Brain pericyte (primary cell): ENCODE measurements around the gene SUPT5H.
A peak's percentile ranks its signal among the peaks of the same experiment; 100 is the strongest.
"Not testable (repeated sequence)": the region's sequence is repeated elsewhere in the genome, so short reads cannot be mapped to it uniquely, and the experiment has no call there.

ENCODE experiments used
- DNase-seq: peaks from one replicate; pipeline ENCODE4 v3.0.0-alpha.2; 2012; ENCODE audit warnings: low read depth, low spot score

SUPT5H gene

DNA sequence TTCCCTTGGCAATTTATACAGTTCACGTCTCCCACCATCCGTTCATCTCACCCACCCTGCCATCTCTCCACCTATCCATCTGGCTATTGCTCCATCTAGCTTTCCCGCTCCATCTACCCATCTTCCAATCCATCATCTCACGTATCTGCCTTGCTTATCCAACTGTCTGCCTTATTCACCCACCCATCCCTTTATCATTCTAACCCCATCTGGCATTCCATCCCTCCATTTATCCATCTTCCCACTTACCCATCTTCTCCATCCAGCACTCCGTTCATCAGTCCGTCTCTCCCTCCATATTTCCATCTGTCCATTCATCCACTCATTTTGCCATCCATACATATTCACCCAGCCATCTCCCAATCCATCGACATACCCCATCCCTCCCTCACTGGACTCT, 19.6 kb upstream of the SUPT5H start:
- DNase-seq, result no peak

DNA sequence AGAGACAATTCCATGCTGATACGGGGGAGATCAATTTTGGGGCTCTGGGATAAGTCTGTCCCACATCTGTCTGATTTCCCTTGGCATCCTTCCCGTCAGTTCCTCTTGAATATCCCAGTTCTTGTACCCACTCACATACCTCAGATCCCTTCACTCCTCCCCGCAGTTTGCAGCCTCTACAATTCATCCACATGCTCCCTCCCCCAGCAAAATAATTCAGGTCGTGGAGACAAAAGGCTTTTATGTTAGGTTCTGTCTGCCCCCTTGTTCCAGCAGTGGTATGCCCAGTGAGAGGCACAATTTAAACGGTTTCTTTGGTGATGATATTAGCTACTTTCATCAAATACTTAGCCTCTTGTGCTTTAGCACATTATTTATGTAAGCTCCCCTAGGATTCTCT, 19.2 kb upstream of the SUPT5H start:
- DNase-seq, result no peak

DNA sequence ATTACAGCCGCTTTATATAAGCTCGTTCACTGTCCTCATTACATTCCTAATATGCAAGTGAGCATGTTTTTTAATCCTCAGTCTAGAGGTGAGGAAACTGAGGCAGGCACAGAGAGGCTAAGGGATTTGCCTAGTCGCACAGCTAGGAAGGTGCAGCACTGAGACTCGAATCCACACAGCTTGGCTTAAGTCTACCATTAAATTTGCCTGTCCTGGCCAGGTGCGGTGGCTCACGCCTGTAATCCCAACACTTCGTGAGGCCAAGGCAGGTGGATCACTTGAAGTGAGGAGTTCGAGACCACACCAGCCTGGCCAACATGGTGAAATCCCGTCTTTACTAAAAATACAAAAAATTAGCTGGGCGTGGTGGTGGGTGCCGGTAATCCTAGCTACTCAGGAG, 17.7 kb upstream of the SUPT5H start:
- no peak for DNase-seq

DNA sequence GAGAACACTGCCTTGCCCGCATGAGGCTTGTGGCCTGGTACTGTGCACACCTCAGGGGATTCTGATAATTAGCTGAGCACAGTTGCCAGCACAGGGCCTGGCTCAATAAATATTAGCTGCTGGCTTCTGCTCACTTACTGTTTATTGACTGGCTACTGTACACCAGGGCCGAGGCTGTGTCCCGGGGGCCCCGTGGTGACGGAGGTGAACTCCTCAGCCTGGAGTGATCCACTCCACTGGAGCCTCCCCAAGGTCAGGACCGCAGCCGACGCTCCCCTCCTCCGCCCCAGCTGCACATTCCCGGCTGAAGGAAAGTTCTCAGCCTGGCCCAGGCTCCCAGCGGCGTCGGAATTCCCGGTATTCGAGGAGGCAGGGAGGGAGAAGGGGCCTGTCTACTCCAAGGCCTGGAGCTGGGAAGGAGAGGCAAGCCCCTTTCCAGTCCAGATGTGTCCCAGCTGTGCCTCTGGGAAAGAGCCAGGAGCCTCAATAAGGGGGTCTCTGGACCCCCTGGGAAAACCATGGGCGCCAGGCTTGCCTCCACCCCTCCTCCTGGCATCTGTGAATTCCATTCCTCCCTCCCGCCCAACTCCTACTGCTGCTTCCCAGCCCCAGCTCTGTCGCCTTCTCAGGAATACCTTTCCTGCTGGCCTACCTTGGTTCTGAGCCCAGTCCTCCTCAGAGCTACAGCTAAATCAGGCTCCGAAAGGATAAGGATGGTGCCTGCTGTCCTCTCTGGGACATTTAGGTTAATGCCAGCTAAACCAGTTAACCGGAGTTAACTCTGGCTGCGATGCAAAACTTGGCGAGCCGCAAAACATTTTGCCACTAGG, 16.9 kb upstream of the SUPT5H start:
- peak; percentile 89 for DNase-seq

DNA sequence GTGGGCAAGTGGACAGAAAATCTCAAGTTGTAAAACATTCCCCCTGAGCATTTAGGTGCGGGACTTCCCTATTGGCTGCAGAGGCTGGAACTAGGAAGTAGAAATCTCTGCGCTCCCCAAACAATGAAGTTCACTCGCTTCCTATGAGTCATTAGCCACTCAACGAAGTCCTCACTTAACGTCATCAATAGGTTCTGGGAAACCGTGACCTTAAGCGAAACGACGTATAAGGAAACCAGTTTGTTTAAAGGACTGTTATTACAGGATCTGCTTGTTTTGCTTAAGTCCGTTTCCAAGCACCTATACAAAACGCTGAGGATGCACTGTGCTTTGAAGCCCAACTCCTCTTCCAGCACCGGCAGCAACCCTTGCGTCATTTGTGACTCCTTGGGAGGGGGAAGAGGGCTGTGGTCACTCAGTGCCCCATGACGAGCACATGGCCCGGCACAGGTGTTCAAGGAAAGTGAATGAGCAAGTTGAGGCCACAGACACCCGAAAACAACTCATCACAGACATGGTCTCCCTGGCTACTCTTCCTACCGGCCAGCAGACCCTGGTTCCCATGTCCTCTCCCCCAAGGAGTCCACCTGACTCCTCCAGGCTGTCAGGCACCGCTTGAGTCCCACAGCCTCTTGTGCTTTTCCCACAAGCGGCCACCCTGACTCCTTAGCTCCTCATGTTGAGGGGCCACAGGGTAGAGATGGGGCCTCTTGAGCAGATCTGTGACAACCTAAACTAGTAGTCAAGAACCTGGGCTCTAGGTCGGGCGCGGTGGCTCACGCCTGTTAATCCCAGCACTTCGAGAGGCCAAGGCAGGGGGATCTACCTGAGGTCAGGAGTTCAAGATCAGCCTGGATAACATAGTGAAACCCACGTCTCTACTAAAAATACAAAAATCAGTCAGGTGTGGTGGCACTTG, 14.4 kb upstream of the SUPT5H start:
- peak; percentile 97 for DNase-seq

DNA sequence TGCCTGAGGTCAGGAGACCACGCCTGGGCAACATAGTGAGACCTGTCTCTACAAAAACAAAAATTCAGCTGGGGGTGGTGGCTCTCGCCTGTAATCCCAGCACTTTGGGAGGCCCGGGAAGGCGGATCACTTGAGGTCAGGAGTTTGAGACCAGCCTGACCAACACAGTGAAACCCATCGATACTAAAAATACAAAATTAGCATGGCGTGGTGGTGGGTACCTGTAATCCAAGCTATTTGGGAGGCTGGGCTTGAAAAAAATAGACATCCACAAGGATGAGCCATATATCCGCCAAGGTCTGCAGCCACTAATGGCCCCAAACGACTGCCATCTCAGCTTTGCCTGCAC, 12.7 kb upstream of the SUPT5H start:
- no peak for DNase-seq

DNA sequence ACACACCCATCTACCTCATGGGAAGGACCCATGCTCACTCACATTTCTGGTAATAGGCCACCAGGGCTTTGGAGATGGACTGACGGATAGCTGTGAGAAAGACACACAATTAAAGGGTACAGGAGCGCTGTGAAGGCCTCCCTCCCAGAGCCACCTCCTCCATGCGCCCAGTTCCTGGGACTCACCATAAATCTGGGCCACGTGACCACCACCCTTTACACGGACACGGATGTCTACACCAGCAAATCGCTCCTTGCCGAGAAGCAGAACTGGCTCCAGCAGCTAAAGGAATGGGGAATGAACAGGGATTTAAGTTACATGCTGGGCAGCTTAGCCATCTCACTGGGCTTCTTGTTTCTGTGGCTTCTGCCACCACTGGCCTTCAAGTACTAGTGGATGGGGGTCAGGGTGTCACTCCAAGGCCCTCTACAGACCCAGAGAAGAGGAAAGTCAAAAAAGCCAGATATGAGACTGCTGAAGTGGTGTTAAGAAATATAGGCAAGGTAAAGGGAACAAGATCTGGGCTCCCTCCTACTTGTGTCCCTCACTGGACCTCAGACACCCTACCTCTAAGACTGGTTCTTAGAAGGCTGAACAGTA, 11.8 kb upstream of the SUPT5H start:
- DNase-seq, result no peak

DNA sequence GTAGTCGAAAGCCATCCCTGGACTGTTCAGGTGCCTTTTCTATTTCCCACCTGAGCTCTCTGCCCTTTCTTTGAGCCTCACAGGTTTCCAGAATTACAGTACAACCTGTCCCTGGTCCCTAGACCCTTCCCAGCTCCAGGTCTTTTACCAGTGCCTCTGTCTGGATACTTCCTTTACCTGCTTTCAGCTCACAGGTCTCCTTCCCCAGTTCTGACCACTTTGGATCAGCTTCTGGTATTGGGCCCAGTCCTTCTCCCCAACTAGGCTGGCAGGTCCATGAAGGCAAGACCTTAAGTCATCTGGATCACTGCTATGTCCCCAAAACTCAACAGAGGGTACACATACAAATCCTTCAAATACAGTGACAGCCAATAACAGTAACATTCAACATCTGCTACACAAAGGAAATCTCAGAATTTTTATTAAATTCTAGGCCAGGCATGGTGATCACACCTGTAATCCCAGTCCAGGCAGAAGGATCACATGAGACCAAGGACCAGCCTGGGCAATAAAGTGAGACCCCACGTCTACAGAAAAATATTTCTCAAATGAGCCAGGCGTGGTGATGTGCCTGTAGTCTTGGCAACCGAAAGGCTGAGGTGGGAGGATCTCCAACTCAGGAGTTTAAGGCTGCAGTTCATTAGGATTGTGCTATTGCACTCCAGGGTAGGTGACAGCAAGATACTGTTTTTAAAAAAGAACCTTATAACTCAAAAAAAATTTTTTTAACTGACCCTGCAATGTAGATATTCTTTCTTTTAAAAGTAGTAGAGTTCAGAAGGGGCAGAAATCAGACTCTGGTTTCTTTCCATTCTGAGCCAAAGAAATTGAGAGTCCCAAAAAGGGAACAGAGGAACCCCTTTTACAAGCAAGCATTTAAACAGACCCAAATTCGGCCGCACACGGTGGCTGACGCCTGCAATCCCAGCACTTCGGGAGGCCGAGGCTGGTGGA, 11.0 kb upstream of the SUPT5H start:
- no peak for DNase-seq

DNA sequence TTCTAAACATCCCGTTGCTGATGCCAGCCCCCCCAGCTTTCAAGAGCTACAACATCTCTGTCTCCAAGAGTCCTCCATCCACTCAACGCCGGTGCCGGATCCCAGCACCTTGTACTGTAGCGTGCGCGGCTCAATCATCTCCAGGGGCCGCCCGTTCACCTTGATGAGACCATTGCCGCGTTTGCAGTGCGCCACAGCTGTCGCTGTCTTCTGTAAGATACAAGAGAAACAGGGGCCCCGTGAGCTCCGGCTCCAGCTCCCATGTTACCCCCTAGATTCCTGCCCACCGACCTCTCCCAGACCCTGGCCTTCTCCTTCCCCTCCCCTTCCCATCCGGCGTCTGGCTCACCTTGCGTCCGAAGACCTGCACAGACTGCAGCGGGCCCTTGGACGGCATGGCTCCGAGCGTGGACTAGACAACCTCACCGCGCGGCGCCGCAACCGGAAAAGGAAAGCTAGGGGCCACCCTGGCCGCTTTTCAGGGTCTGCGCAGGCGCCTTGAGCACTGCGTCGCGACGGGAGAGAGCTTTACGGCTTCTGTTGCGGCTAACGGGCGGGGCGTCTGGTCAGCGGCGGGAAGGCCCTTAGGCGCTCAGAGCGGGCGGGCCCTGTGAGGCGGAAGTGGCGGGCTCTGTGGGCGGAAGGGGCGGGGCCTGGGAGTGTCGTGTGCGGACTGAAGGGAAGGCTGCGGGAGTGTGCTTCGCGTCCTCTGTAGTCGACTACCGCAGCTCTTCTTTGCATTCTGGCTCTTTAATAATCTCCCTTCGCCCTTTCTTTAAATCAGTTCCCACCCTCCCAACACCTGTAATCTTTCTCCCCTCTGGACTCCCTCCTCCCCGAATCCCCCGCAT, 9.7 kb upstream of the SUPT5H start, which contains the start of gene RPS16:
Gene RPS16 (minus strand): TSS at position 451 of the 851 bp plus-strand sequence. CDS start 54 bp downstream, at position 397.
- peak; percentile 92 for DNase-seq

DNA sequence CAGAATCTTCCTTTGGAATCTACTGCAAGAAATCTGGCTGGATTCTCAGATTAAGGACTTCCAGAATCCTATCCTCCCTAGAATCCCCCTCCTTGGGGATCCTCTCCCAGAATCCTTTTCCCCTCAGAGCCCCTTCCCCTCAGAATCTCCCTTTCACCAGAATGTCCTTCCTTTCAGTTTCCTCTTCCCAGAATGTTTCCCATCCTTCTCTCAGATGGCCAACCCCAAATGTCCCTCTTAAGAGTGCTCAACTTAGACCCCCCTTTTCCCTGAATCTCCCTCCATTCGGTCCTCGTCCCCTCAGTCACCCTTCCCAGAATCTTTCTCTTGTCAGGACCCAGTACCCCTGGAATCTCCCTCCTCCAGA, 9.0 kb upstream of the SUPT5H start:
- no peak for DNase-seq

DNA sequence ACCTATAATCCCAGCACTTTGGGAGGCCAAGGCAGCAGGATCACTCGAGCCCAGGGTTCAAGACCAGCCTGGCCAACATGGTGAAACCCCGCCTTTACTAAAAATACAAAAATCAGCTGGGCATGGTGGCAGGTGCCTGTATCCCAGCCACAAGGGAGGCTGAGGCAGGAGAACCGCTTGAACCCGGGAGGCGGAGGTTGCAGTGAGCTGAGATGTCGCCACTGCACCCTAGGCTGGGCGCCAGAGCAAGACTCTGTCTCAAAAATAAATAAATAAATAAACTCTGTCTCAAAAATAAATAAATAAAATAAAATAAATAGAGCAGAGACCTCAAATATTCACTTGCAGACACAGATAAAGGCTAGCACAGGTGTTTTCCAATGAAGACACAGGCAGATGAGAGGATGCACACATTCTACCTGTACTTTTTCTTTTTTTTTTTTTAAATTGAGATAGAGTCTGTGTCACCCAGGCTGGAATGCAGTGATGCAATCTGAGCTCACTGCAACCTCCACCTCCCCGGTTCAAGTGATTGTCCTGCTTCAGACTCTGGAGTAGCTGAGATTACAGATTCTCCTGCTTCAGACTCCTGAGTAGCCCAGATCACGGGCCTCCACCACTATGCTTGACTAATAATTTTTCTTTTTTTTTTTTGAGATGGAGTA, 7.0 kb upstream of the SUPT5H start:
- no peak for DNase-seq

DNA sequence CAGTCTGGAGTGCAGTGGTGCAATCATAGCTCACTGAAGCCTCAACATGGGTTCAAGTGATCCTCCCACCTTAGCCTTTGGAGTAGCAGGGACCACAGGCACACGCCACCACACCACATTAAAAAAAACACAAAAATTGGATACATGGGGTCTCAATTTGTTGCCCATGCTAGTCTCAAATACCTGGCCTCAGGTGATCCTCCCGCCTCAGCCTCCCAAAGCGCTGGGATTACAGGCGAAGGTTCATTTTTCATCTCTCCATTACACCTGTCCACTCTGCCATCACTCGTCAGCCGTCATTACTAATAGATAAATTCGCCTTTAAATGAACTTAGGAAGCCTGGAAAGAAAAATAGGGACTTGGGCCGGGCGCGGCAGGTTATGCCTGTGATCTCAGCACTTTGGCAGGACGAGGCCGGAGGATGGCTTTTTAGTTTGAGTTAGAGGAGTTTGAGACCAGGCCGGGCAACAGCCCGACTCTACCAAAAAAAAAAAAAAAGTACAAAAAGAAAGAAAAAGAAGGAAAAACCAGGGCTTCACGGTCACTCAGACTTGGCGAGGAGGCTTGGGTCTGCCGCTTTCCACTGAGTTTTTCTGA, 685 bp upstream of the SUPT5H start:
- no peak for DNase-seq

DNA sequence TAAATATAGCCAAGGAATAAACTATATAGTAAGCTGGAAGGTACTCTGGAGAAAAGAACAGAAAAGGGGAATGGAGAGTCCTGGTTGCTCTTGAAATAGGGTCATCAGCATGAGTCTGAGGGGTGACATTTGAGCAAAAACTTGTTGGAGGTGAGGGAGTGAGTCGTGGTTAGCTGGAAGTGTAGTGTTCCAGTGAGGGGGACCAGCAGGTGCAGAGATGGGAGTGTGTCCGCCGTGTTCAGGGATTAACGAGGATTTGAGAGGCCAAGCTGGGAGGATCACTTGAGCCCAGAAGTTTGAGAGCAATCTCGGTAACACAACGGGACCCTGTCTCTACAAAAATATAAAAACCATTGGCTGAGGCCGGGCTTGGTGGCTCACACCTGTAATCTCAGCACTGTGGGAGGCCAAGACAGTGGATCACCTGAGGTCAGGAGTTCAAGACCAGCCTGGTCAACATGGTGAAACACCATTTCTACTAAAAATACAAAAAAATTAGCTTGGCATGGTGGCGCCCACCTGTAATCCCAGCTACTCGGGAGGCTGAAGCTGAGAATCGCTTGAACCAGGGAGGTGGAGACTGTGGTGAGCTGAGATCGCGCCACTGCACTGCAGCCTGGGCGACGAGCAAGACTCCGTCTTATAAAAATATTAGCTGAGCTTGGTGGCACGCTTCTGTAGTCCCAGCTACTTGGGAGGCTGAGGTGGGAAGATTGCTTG, 1.1 kb downstream of the SUPT5H start:
- DNase-seq, result no peak

DNA sequence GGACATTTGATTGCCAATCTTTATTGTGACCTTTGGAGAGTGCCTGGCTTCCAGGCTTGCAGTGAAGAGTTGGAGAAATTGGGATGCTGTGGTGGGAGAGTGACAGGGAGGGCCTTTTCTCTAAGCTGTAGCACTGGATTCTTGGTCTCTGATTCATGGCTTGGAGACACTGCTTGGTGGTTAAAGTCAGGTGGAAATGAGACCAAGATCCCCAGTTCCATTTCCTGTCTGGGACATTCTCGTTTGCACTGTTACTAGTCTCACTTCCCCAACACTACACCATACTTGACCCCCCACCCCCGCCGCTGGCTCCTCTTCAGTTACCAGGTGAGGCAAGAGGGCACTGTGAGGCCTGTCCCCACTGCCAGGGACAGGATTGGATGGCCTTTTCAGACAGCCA, 2.9 kb downstream of the SUPT5H start:
- no peak for DNase-seq

DNA sequence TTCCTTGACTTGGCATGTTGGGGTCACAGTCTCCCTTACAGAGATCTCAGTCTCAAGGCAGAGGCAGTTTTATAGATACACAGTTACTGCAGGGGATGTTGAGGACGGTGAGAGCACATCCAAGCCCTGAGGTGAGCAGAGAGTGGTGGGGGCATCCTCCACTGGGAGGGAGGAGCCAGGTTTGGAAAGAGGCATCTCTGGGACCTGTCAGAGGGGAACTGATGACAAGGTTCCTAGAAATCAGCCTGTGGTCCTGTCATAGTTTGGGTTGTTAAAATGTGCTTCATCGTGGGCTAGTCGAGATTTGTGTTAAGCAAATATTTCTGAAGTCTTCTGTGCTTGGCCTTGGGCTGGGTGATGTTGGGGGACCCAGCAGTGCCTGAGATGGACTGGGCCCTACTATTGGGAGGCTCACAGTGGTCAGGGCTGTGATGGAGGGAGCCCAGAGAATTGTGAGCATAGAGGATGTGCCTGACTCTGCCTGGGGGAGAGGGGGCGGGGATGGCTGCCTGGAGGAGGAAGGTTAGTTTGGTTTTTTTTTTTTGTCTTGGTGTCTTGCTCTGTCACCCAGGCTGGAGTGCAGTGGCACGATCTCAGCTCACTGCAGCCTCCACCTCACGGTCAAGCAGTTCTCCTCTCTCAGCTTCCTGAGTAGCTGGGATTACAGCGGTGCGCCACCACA, 3.9 kb downstream of the SUPT5H start:
- DNase-seq, result no peak

DNA sequence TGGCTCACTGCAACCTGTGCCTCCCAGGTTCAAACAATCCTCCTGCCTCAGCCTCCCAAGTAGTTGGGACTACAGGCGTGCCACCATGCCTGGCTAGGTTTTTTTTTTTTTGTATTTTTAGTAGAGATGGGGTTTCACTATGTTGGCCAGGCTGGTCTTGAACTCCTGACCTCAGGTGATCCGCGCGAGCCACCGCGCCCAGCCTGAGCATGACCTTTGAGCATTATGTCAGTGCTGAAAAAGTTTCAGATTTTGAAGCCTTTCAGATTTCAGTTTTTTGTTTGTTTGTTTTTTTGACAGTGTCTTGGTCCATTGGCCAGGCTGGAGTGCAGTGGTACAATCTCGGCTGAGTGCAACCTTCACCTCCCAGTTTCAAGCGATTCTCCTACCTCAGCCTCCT, 5.9 kb downstream of the SUPT5H start:
- DNase-seq, result not testable (repeated sequence)

DNA sequence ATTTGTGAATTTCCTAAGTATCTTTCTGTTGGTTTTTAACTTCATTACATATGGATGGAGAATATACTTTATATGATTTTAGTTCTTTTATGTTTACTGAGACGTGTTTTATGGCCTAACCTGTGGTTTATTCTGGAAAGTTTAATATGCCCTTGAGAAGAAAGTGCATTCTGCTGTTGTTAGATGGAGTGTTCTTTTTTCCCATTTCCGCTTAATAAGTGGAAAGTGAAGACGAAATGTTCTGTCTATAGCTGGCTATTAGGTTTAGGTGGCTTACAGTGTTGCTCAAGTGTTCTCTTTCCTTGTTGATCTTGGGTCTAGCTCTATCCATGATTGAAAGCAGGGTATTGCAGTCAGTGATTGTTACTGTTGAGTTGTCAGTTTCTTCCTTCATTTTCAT, 18.0 kb downstream of the SUPT5H start:
- no peak for DNase-seq
